Amniotic epithelial cell (primary cell): ENCODE data around the gene GOSR2.
A peak's percentile ranks its signal among the peaks of the same experiment; 100 is the strongest.
"Not testable (repeated sequence)": the region's sequence is repeated elsewhere in the genome, so short reads cannot be mapped to it uniquely, and the experiment has no call there.

Experiments used
- DNase-seq: peaks from one replicate; pipeline ENCODE4 v3.0.0-alpha.2; 2010; ENCODE audit warnings: low read depth

GOSR2 gene

GRCh38 chr17:46894024-46894423, 28.9 kb upstream of the GOSR2 start:
- DNase-seq = no peak

GRCh38 chr17:46894476-46895151, 28.3 kb upstream of the GOSR2 start:
- DNase-seq = no peak

- no peak for DNase-seq
These were observed 27.8 kb upstream of the GOSR2 start for GRCh38 chr17:46895171-46895570.

DNA sequence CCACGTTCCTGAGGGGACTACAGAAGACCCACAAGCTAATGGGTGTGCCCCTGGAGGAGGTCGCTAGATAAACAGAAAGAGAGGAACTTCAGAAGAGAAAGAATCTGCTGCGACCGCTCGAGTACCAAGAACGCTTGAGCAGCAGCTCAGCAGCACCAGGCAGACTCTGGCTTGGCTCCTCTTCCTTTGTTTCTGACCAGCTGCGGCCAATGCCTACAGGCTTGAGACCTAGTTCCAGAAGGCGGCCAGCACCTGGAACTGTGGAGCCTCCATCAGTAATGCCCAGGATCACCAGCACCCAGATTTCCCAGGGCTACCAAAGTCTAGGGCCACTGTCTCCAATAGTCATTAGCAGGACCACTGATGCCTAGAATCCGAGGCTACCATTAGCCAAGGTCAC, 26.0 kb upstream of the GOSR2 start:
- no peak for DNase-seq

GRCh38 chr17:46898364-46898763, 24.6 kb upstream of the GOSR2 start:
- DNase-seq = no peak

DNA sequence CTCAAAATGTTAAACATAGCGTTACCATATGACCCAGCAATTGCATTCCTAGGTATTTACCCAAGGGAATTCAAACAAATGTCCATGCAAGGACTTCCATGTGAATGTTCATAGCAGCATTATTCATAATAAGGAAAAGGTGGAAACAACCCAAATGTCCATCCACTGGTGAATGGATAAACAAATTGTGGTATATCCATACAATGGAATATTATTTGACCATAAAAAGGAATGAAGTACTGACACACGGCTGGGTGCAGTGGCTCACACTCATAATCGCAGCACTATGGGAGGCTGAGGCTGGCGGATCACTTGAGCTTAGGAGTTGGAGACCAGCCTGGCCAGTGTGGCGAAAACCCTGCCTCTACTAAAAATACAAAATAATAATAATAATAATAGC, 24.1 kb upstream of the GOSR2 start:
- DNase-seq = no peak

DNA sequence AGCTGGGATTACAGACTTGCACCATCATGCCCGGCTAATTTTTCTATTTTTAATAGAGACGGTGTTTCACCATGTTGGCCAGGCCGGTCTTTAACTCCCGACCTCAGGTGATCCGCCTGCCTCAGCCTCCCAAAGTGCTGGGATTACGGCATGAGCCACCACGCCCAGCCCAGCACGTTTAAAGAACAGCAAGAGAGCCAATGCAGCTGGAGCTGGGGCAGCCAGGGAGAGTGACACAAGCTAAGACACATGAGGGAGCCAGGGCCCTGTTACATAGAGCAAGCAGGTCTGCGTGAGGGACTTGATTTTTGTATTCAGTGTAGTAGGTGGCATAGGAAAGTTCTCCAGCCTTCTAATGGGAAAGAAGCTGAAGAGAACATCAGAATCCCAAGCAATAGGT, 21.7 kb upstream of the GOSR2 start:
- no peak for DNase-seq

DNA sequence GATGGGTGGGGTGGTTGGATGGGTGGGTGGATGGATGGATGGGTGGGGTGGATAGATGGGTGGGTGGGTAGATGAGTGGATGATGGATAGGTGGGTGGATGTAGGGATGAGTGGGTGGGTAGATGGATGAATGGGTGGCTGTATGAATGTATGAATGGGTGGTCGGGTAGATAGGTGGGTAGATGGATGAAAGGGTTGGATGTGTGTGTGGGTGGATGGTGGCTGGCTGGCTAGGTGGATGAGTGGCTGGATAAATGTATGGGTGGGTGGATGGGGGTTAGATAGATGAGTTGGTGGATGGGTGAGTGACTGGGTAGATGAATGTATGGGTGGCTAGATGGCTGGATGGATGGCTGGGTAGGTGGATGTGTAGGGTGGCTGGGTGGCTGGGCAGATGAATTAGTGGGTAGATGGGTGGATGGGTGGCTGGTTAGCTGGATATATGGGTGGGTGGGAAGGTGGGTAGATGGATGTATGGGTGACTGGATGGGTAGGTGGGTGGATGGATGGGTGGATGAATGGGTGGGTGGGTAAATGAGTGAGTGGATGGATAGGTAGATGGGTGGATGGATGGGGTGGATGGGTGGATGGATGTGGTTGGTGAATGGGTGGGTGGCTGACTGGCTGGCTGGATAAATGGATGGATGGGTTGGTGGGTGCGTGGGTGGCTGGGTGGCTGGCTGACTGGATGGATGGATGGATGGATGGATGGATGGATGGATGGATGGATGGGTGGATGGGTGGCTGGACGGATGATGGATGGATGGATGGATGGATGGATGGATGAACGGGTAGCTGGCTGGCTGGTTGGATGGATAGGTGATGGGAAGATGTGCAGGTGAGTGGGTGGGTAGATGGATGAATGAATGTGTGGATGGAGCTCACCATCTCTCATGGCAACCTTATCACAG, 18.9 kb upstream of the GOSR2 start:
- DNase-seq = no peak

DNA sequence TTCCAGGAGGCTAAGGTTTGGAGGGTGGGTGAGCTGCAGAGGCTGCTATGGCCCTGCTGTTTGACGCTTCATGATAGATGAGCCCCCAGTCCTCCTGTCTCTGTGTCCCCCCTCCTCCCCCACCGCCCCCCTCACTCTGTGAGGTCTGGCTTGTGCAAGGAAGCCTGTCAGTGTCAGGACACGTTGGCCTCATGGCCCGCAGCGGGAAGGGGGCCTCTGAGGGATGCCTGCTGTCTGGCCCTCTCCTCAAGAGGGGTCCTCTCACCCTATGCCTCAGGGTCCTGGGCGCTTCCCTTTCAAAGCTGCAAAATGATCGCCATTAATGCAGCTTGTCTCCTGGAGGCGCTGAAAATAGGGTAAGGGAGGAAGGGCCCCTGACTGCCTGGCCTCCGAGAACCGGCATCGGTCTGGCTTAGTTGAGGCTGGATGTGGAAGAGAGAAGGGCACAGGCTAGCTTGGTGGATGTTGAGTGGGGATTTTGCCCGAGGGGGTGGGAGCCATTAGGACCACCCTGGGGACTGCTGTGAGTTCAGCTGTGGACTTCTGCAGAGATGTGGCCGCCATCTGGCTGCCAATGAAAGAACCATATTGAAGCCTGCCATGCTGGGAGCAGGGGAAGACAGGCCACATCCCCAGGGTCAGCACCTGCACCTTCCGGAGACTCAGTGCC, 14.8 kb upstream of the GOSR2 start:
- DNase-seq = no peak

DNA sequence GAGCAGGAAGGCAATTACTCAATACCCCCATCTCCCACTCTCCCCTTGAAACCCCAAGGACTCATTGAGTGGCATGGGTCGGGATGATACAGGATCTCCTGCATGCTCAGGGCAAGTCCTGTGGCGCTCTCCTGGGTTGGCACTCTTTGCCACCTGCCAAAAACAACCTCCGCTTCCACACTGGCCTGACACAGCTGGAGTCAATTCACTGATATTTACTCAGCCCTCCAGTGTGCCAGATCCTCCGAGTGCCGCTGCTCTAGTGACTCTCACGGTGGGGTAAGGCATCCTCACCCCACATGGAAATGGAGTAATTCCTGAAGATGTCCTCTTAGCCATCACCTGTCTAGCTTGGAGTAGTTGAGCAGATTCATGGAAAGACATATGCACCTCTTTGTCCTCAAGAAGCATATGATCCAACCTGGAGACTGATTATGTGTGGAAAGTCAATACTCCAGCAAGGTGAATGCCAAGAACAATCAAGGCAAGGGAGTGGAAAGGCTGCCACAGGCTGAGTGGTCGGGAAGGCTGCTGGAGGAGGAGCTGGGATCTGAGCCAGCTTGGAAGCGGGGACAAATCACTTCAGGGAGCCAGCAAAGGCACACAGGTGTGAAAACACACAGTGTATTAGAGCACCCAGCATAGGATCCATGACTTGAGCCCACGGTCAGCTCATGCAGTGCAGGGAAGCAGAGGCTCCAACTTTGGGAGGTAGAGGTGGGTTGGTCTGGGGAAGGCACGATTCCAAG, 12.6 kb upstream of the GOSR2 start:
- no peak for DNase-seq

- DNase-seq = no peak
These were observed 11.6 kb upstream of the GOSR2 start for GRCh38 chr17:46911311-46911710.

- no peak for DNase-seq
These were observed 7.4 kb upstream of the GOSR2 start for GRCh38 chr17:46915596-46915995.

DNA sequence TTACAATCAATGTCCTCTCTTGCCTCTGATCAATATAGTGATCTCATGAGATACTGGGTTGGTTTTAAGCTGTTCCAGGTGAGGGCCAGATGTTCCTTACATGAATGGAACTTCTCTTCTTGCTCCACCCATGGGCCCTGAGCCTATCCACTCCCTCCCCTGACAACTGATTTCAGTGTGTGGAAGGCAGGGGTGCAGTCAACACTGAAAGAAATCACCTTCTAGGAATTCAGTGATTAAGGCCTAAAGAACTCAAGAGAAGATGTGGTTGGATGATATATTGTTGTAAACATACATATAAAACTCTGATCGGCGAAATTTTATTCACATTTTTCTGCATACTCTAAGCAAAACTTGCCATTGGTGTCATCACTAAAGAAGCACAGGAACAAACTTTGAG, 6.7 kb upstream of the GOSR2 start:
- DNase-seq = peak; percentile 32

GRCh38 chr17:46916623-46917022, 6.3 kb upstream of the GOSR2 start:
- no peak for DNase-seq

DNA sequence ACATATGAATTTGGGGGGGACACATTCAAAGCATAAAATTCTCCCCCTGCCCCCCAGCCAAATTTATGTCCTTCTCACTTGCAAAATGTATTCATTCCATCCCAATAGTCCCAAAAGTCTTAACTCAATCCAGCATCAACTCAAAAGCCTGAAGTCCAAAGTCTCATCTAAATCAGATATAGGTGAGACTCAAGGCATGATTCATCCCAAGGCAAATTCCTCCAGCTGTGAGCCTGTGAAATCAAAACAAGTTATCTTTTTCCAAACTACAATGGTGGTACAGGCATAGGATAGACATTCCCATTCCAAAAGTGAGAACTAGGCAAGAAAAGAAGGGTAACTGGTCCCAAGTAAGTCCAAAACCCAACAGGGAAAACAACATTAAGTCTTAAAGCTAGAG, 5.9 kb upstream of the GOSR2 start:
- no peak for DNase-seq

DNA sequence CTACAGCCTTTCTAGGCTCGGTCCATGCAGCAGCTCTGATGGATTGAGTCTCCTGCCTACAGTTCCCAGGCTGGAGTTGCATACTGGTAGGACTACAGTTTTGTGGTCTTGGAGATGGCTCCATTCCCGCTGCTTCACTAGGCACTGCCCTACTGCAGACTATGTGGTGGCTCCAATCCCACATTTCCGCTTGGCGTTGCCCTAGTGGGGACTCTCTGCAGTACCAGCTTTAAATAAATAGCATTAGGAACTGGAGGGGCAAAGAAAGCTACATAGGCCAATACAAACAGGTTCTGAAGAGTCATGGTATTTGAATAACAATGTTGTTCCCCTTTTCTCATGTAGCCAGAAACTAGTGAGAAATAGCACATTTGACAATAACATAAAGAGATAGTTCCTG, 5.4 kb upstream of the GOSR2 start:
- no peak for DNase-seq

GRCh38 chr17:46921962-46922361, 998 bp upstream of the GOSR2 start:
- DNase-seq = not testable (repeated sequence)

DNA sequence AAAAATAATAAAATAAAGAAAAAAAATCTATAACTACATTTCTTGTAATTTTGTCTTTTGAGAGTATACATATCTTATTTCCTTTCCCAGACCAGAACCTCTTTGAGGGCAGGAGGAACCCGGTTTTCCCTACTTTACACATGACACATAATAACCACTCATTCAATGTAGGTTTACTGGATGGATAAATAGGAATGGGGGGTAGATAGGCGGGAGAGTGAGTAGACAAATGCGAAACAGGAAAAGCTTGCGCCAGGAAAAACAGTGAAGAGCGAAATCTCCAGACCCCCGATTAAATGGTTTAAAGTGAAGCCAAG, 515 bp upstream of the GOSR2 start:
- no peak for DNase-seq

GRCh38 chr17:46925185-46925868, 2.4 kb downstream of the GOSR2 start:
- peak; percentile 70 for DNase-seq

GRCh38 chr17:46928467-46929261, 5.7 kb downstream of the GOSR2 start:
- DNase-seq = peak; percentile 64

DNA sequence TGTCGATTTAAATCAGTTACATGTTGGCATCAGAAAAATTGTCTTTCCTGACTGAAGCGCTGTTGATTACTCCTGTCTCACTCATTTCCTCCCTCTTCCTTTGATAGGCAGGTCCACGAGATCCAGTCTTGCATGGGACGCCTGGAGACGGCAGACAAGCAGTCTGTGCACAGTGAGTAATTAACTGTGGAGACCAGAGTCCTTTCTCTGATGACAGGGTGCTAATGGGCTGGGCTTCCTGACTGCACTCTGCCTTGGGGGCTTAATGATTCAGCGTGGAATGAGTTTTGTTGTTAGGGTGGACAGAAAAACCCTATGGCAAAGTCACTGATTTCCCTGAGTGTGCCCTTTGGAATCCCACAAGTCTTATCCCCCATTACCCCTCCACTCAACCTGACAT, 6.5 kb downstream of the GOSR2 start:
- DNase-seq = peak; percentile 29
